H1 (cell line): Measurements from ENCODE around the gene GABRQ. TPM values are rescaled to one million over a fixed set of nuclear protein-coding genes. Genes with fewer than 3 reads are reported as not detected.

ENCODE experiments used
- CTCF ChIA-PET: fragments of 300-600 bp; sonication (Branson Sonifier 250); formaldehyde crosslinking; loops from one replicate; lab custom pipeline; 2021; ENCODE audit not compliant: partially characterized antibody; lab: Charles Lee
- POLR2A ChIA-PET: fragments of 300-600 bp; sonication (Branson Sonifier 250); formaldehyde crosslinking; loops from one replicate; lab custom pipeline; 2021; ENCODE audit warnings: inconsistent platforms; ENCODE audit not compliant: partially characterized antibody; lab: Charles Lee
- DNase-seq, 2 experiments: peaks; one replicate each; pipeline versions ENCODE4 v3.0.0 to v3.0.0-alpha.2; 2010 to 2022; ENCODE audit warnings: low spot score in 2 of 2, low read depth in 1 of 2, mixed read lengths in 1 of 2
- FAIRE-seq: peaks from 2 replicates; lab custom pipeline; 2011; peaks lifted over from hg19 to GRCh38; lab: Jason Lieb, UNC
- H2AFZ ChIP-seq: 2 replicates; pipeline ENCODE4 v1.8.1; 2012; ENCODE audit warnings: low read length, inconsistent platforms
- H2AK5ac ChIP-seq: 2 replicates; pipeline ENCODE4 v1.6.1; 2013; ENCODE audit warnings: low read depth, low read length
- H2BK120ac ChIP-seq: replicated peaks from 2 replicates; pipeline ENCODE3; 2013; ENCODE audit warnings: low read depth, low read length, inconsistent platforms
- H2BK12ac ChIP-seq: 2 replicates; pipeline ENCODE4 v1.6.1; 2013; ENCODE audit warnings: low read depth, low read length
- H2BK15ac ChIP-seq: 2 replicates; pipeline ENCODE4 v1.6.1; 2013; ENCODE audit warnings: low read length
- H2BK20ac ChIP-seq: 2 replicates; pipeline ENCODE4 v1.6.1; 2013; ENCODE audit warnings: low read length
- H2BK5ac ChIP-seq: 2 replicates; pipeline ENCODE4 v1.6.1; 2013; ENCODE audit warnings: low read depth, low read length
- H3K14ac ChIP-seq: 2 replicates; pipeline ENCODE4 v1.6.1; 2013; ENCODE audit warnings: inconsistent platforms; ENCODE audit not compliant: insufficient read length
- H3K18ac ChIP-seq: 2 replicates; pipeline ENCODE4 v1.6.1; 2013; ENCODE audit warnings: low read length; ENCODE audit errors: extremely low read depth
- H3K23ac ChIP-seq: 2 replicates; pipeline ENCODE4 v1.6.1; 2013; ENCODE audit warnings: inconsistent platforms; ENCODE audit not compliant: insufficient read length
- H3K23me2 ChIP-seq: 2 replicates; pipeline ENCODE4 v1.6.1; 2013; ENCODE audit warnings: low read depth, low read length
- H3K27ac ChIP-seq: 2 replicates; pipeline ENCODE4 v1.6.1; 2011; ENCODE audit warnings: low read depth, low read length, inconsistent platforms
- H3K27me3 ChIP-seq, 4 experiments: replicated peaks in 1 of 4; 1 replicate in 1 of 4; 2 replicates in 3 of 4; pipeline versions ENCODE4 v1.6.1 to v1.8.1; 2011 to 2013; ENCODE audit warnings: low read length in 3 of 4, mild to moderate bottlenecking in 3 of 4, inconsistent platforms in 2 of 4, mixed read lengths in 2 of 4, moderate library complexity in 1 of 4; ENCODE audit not compliant: control insufficient read depth in 3 of 4, insufficient read depth in 3 of 4; ENCODE audit errors: extremely low read depth in 1 of 4
- H3K36me3 ChIP-seq, 4 experiments: 2 replicates each; pipeline versions ENCODE4 v1.6.1 to v1.8.1; 2011 to 2013; ENCODE audit warnings: mild to moderate bottlenecking in 4 of 4, low read length in 3 of 4, moderate library complexity in 2 of 4, control low read depth in 1 of 4, inconsistent platforms in 1 of 4; ENCODE audit not compliant: insufficient read depth in 4 of 4, control insufficient read depth in 2 of 4
- H3K4ac ChIP-seq: replicated peaks from 2 replicates; pipeline ENCODE3; 2013; ENCODE audit warnings: low read length, low read depth, mixed read lengths, inconsistent platforms; ENCODE audit not compliant: insufficient read length
- H3K4me1 ChIP-seq, 4 experiments: replicated peaks in 1 of 4; 1 replicate in 1 of 4; 2 replicates in 3 of 4; pipeline versions ENCODE4 v1.6.1 to v1.8.1; 2011 to 2013; ENCODE audit warnings: low read length in 3 of 4, inconsistent platforms in 2 of 4, mixed read lengths in 1 of 4; ENCODE audit not compliant: insufficient read depth in 4 of 4, control insufficient read depth in 3 of 4
- H3K4me2 ChIP-seq, 2 experiments: 2 replicates each; pipeline versions ENCODE4 v1.6.1 to v1.8.1; 2011 to 2013; ENCODE audit warnings: low read depth in 2 of 2, low read length in 2 of 2, control low read depth in 1 of 2, inconsistent platforms in 1 of 2, mild to moderate bottlenecking in 1 of 2; ENCODE audit not compliant: insufficient read depth in 1 of 2
- H3K4me3 ChIP-seq, 4 experiments: fragments of 200-600, 300-600 bp in 1 of 4; sonication (generic), shearing (Covaris generic), sonication (Bioruptor Twin) in 1 of 4; 2 replicates each; pipeline versions ENCODE4 v1.5.1 to v1.8.1; 2011 to 2016; ENCODE audit warnings: low read length in 4 of 4, low read depth in 3 of 4, control low read depth in 2 of 4, inconsistent platforms in 2 of 4, mild to moderate bottlenecking in 2 of 4, mixed read lengths in 1 of 4, moderate library complexity in 1 of 4; ENCODE audit not compliant: insufficient read depth in 2 of 4; ENCODE audit errors: extremely low read depth in 1 of 4
- H3K56ac ChIP-seq: replicated peaks from 2 replicates; pipeline ENCODE3; 2013; ENCODE audit warnings: low read depth, mild to moderate bottlenecking, mixed read lengths, low read length, inconsistent platforms; ENCODE audit not compliant: insufficient read length
- H3K79me1 ChIP-seq: 2 replicates; pipeline ENCODE4 v1.6.1; 2013; ENCODE audit warnings: low read depth, low read length, control low read depth
- H3K79me2 ChIP-seq, 2 experiments: 2 replicates each; pipeline versions ENCODE4 v1.6.1 to v1.8.1; 2012 to 2013; ENCODE audit warnings: low read length in 2 of 2, mild to moderate bottlenecking in 2 of 2, inconsistent platforms in 1 of 2; ENCODE audit not compliant: insufficient read depth in 2 of 2, control insufficient read depth in 1 of 2
- H3K9ac ChIP-seq, 4 experiments: replicated peaks in 1 of 4; 1 replicate in 1 of 4; 2 replicates in 3 of 4; pipeline versions ENCODE4 v1.6.1 to v1.8.1; 2011 to 2013; ENCODE audit warnings: low read depth in 3 of 4, low read length in 3 of 4, control low read depth in 2 of 4, mild to moderate bottlenecking in 2 of 4, moderate library complexity in 2 of 4, inconsistent platforms in 1 of 4; ENCODE audit errors: extremely low read depth in 1 of 4
- H3K9me3 ChIP-seq, 2 experiments: 2 replicates each; pipeline versions ENCODE4 v1.6.1 to v1.8.1; 2012 to 2013; ENCODE audit warnings: mild to moderate bottlenecking in 2 of 2, moderate library complexity in 2 of 2, control low read depth in 1 of 2, inconsistent platforms in 1 of 2, low read depth in 1 of 2, low read length in 1 of 2, mixed read lengths in 1 of 2; ENCODE audit not compliant: insufficient read depth in 2 of 2
- H4K20me1 ChIP-seq, 2 experiments: replicated peaks in 1 of 2; 2 replicates each; pipeline versions ENCODE3 to v1.8.1; 2011 to 2013; ENCODE audit warnings: inconsistent platforms in 2 of 2, low read length in 2 of 2, mild to moderate bottlenecking in 1 of 2; ENCODE audit not compliant: insufficient read depth in 2 of 2, control insufficient read depth in 1 of 2
- H4K5ac ChIP-seq: 2 replicates; pipeline ENCODE4 v1.6.1; 2013; ENCODE audit warnings: low read length, low read depth, mixed read lengths, inconsistent platforms; ENCODE audit not compliant: insufficient read length
- H4K8ac ChIP-seq: 2 replicates; pipeline ENCODE4 v1.8.0; 2013; ENCODE audit warnings: mild to moderate bottlenecking, moderate library complexity, low read length, inconsistent platforms; ENCODE audit not compliant: insufficient read depth; ENCODE audit errors: extremely low read depth
- H4K91ac ChIP-seq: replicated peaks from 2 replicates; pipeline ENCODE3; 2013; ENCODE audit warnings: low read length, mixed read lengths, inconsistent platforms; ENCODE audit not compliant: insufficient read length
- ATF3 ChIP-seq: IDR thresholded peaks from 2 replicates; pipeline ENCODE4 v1.6.1; 2011; ENCODE audit warnings: low read depth, mild to moderate bottlenecking, low read length; ENCODE audit not compliant: insufficient read depth
- FOSL1 ChIP-seq: IDR thresholded peaks from 2 replicates; pipeline ENCODE4 v1.6.1; 2011; ENCODE audit warnings: mild to moderate bottlenecking, low read depth, low read length, moderate library complexity; ENCODE audit not compliant: insufficient read depth
- MAX ChIP-seq: IDR thresholded peaks from 2 replicates; pipeline ENCODE4 v1.6.1; 2012; ENCODE audit warnings: inconsistent platforms
- SIN3A ChIP-seq, 2 experiments: IDR thresholded peaks in 1 of 2; conservative IDR thresholded peaks in 1 of 2; 2 replicates each; pipeline ENCODE4 v1.6.1; 2011 to 2012; ENCODE audit warnings: low read length in 2 of 2, improper control_type of control experiment in 1 of 2, low read depth in 1 of 2, mild to moderate bottlenecking in 1 of 2
- SIRT6 ChIP-seq: IDR thresholded peaks from one replicate; pipeline ENCODE4 v1.7.1; 2012; ENCODE audit warnings: low read length, inconsistent platforms
- SP1 ChIP-seq: IDR thresholded peaks from 2 replicates; pipeline ENCODE4 v1.6.1; 2011; ENCODE audit warnings: low read depth, low read length
- SP2 ChIP-seq: IDR thresholded peaks from 2 replicates; pipeline ENCODE4 v1.6.1; 2012; ENCODE audit warnings: mild to moderate bottlenecking, low read length, inconsistent platforms
- SRF ChIP-seq: IDR thresholded peaks from 2 replicates; pipeline ENCODE4 v1.6.1; 2011; ENCODE audit warnings: mild to moderate bottlenecking, low read depth, low read length, moderate library complexity
- TCF12 ChIP-seq: IDR thresholded peaks from 2 replicates; pipeline ENCODE4 v1.6.1; 2011; ENCODE audit warnings: low read depth, mild to moderate bottlenecking, low read length
- YY1 ChIP-seq: IDR thresholded peaks from 2 replicates; pipeline ENCODE4 v1.6.1; 2011; ENCODE audit warnings: low read depth, mild to moderate bottlenecking, low read length
- WGBS, 2 experiments: shearing (Covaris generic) in 1 of 2; methylation state at CpG; one replicate each; pipeline versions ENCODE4 v1.1.6 to v1.1.7; 2013 to 2015; ENCODE audit warnings: low lambda C conversion rate in 2 of 2, mixed read lengths in 2 of 2, inconsistent platforms in 1 of 2, low coverage in 1 of 2, missing lambda C conversion rate in 1 of 2; ENCODE audit not compliant: insufficient replicate concordance in 2 of 2, insufficient coverage in 1 of 2, insufficient read length in 1 of 2; ENCODE audit errors: extremely low coverage in 1 of 2, missing lambda C conversion rate in 1 of 2; 5-methylcytosine and 5-hydroxymethylcytosine counted together
- polyA plus RNA-seq, 7 experiments: library from polyadenylated mRNA; depleted of rRNA in 3 of 7; stranded (reverse) in 5 of 7; unstranded in 2 of 7; fragments of >200 nt in 5 of 7; fragments of 200-250 nt in 2 of 7; gene quantifications; 1 replicate in 5 of 7; 2 replicates in 1 of 7; 4 replicates in 1 of 7; pipeline versions ENCODE4 v1.2.1 to v1.2.3, GENCODE V29; 2011 to 2013; ENCODE audit warnings: missing spikeins in 2 of 7, mixed read lengths in 2 of 7
- total RNA-seq: library from RNA; stranded (reverse); fragmentation: NEBNext Ultra II Directional; extraction: Animal tissue kit (Norgen Biotek cat#: 25700); gene quantifications from 2 replicates; pipeline ENCODE4 v1.2.1, GENCODE V29; 2021

The GABRQ gene
- total and polyA plus RNA-seq, 2 of the 8 experiments (the other 6 are each of a cell fraction or from before 2014, with no cell fraction given): 6.3 to 9.6 TPM

DNA sequence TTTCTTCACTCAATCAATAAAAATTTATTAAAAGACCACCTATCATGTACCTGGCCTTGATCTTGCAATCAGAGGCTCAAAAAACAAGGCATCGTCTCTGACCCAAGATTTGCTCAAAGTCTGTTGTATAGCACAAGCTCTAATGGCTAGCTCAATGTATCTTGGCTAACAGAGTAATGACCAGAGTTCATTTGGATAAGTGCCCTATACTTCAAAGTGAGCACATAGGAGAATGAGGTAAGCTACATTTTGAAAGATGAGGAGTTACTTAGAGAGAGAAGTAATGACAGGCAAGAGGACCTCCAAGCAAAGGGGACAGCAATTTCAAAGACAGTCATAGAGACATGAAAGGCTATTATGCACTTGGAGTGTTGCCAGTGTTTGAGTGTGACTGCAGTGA lies 22.9 kb upstream of the GABRQ start:
- POLR2A ChIA-PET: no interaction called here
- no peak overlapping the region for H3K9ac ChIP-seq
- no peaks in the 10 kb centered on the region for H3K36me3 ChIP-seq
- no peak for FAIRE-seq
- H3K4me3 ChIP-seq: no peak overlapping the region
- WGBS, 2 experiments: 77% methylated on average over 1 of the region's 1 CpG; no CpG with 5 or more reads in 1 of the 2 experiments
- no peaks in the 10 kb centered on the region for H4K20me1 ChIP-seq
- H3K14ac ChIP-seq: no peak overlapping the region
- no peaks in the 10 kb centered on the region for H3K79me2 ChIP-seq
- H3K9me3 ChIP-seq: no peaks in the 10 kb centered on the region
- no peak overlapping the region for H2BK120ac ChIP-seq
- H2AFZ ChIP-seq: no peak overlapping the region
- H4K8ac ChIP-seq: no peak overlapping the region
- H3K4ac ChIP-seq: no peak overlapping the region
- H3K18ac ChIP-seq: no peak overlapping the region
- H4K91ac ChIP-seq: no peak overlapping the region
- H3K56ac ChIP-seq: no peak overlapping the region
- no peak overlapping the region for H4K5ac ChIP-seq
- no peaks in the 10 kb centered on the region for H3K4me1 ChIP-seq
- no peak overlapping the region for H3K4me2 ChIP-seq
- no peaks in the 10 kb centered on the region for H3K23me2 ChIP-seq
- H2BK5ac ChIP-seq: no peak overlapping the region
- H3K27me3 ChIP-seq: no peaks in the 10 kb centered on the region
- DNase-seq: no peak
- CTCF ChIA-PET: interaction anchor here (0.6 to 1.6 kb wide), 4 partner anchors 13 to 28 kb away, joined by 3 to 5 read pairs (median 4); no protein-coding TSS in a partner anchor
- no peaks in the 10 kb centered on the region for H3K79me1 ChIP-seq
- no peak for TF ChIP-seq SP2
- TF ChIP-seq MAX: no peak
- TF ChIP-seq SIRT6: no peak
- TF ChIP-seq SIN3A (conservative IDR thresholded peaks at IDR 0.05 in 1 of 2, IDR thresholded peaks at IDR 0.05 in 1 of 2; ENCODE audit: low read depth in 1 of 2, low read length in 2 of 2): no peak
- TF ChIP-seq SP1: no peak
- no peak for TF ChIP-seq YY1
- no peak for TF ChIP-seq FOSL1
- no peak for TF ChIP-seq TCF12
- no peak for TF ChIP-seq SRF
- TF ChIP-seq ATF3: no peak
- no peak overlapping the region for H3K23ac ChIP-seq
- no peak overlapping the region for H2AK5ac ChIP-seq
- H2BK12ac ChIP-seq: no peak overlapping the region
- H2BK15ac ChIP-seq: no peak overlapping the region
- no peak overlapping the region for H3K27ac ChIP-seq
- H2BK20ac ChIP-seq: no peak overlapping the region
